ENCODE results near the gene GINS2.
A peak's percentile ranks its signal among the peaks of the same experiment; 100 is the strongest.

GINS2 gene

DNA sequence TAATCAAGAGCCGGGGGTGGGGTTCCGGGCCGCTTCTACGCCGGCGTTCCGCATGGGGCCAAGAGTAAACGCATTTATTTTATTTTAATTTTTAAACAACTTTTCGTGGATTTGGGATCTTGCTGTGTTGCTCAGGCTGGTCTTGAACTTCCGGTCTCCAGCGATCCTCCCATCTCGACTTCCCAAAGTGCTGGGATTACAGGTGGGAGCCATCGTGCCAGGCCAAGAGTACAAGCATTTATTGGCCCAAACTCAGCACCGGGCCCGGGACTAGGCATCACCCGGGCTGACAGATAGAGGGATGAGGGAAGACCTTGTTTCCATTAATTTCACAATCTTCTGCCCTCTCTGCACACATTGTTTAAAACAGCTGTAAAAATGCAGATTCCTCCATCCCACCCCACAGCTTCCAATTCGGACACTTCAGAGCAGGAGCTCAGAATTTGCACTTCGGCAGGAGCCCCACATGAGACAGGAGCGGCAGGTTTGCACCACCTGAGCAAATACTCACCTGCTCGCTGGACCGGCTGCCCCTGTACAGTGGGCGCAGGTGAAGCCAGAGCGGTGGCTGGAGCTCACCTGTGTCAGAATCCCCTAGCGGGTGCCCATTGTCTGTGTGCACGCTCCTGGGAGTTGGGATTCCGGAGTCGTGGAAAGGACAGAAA lies 663 bp upstream of the GINS2 start:
- no peak for DNase-seq

DNA sequence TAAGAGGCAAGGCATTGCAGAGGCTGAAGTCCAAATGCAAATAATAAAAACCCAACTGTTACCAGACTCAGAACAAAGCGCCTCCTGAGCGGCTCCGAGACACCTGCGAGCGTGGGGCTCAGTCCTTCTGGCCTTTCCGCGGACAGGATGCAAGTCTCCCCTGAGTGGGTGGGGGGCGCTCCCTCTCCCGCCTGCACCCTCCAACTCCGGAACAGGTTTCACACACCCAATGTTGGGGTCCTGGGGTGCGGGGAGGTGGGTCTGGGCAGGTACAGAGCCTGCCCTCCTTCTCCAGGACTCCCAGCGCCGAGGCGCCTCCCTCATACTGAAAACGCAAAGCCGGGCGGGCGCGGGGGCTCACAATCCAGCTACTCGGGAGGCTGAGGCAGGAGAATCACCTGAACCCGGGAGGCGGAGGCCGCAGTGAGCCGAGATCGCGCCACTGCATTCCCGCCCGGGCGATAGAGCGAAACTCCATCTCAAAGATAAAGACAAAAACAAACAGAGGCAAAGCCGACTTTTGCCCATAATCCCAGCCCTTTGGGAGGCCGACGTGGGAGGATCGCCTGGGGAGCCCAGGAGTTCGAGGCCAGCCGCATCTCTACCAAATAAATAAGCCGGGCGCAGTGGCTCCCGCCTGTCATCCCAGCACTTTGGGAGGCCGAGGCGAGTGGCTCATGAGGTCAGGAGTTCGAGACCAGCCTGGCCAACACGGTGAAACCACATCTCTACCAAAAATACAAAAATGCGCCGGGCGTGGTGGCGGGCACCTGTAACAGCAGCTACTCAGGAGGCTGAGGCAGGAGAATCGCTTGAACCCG lies 893 bp downstream of the GINS2 start:
- no peak for DNase-seq

DNA sequence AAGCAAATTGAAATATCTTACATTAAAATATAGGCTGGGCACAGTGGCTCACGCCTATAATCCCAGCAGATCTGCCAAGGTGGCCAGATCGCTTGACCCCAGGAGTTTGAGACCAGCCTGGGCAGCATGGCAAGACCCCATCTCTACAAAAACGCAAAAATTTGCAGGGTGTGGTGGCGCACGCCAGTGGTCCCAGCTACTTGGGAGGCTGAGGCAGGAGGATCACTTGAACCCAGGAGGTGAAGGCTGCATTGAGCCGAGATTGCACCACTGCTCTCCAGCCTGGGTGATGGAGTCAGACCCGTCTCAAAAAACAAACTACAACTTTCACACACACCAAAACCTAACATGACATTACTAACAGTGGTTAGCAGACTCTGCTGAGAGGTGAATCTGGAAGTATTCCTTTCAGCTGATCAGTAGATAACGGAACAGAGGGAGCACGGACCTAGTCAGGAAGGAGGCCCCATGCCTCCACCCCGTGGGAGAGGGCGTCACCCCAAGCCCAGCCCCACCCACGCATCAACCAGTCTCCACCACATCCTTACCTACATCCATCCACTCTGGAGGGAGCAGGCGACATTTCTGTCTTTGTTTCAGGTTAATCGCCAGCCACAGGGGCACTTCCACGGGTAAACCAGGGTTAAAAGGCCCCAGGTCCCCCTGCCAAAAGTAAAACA lies 1.7 kb downstream of the GINS2 start:
- DNase-seq = no peak

DNA sequence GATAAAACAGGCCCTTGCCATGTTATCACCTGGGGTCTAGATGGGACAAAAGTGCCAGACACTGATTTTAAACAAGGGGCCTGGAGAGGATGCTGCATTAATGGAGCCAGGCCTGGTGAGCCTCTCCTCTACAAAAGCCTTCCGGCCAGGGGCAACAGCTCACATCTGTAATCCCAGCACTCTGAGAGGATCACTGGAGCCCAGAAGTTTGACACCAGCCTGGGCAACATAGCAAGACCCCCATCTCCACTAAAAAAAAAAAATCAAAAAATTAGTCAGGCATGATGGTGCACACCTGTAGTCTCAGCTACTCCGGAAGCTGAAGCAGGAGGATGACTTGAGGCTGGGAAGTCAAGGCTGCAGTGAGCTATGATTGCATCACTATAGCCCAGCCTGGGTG lies 3.5 kb downstream of the GINS2 start:
- no peak for DNase-seq

DNA sequence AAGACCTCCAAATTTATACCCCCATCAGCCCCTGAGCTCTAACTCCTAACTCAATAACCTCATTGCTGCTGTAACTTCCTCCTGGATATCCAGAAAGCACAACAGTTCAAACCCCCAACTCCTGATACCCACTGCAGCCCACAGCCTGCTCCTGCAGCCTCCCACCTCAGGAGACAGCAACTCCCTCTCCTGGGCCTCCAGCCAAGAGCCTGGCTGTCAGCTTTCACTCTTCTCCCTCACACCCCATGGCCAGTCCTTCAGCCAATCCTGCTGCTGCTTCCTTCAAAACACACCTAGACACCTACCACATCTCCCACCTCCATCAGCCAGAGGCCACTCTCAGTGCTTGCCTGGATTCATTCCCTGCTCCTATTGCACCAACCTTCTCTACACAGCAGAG lies 5.4 kb downstream of the GINS2 start:
- no peak for DNase-seq

DNA sequence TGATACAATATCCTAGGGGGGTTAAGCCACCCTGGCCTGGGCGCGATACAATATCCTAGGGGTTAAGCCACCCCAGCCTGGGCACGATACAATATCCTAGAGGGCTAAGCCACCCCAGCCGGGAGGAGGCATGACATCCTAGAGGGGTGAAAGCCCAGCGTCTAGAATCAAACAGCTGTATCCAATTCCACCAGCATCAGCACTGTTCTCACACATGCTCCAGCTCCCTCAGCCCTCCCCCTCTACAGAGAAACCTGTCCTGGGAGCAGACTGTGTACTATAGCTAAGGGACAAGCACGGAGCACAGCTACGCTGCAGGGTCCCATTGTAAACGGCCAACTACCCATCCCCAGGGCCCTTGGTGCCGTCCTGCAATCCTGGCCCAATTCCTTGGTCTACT lies 6.2 kb downstream of the GINS2 start:
- DNase-seq = no peak

DNA sequence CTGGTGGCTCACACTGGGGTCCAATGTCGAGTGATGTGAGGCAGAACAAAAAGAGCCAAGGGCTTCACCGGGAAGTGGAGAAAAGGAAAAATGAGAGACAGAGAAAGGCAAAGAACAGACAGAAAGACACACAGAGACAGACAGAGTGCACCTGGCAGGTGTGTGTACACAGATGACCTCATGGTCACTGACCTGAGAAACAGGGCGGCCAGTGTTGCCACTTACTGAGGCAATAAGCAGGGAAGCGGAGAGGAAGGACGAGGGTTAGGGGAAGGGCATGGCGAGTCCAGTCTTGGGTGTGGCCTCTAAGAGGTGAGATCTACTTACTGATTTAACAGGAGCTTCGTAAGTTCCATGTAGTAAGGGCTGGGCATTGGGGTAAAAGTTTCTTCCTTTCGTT lies 7.5 kb downstream of the GINS2 start:
- no peak for DNase-seq

DNA sequence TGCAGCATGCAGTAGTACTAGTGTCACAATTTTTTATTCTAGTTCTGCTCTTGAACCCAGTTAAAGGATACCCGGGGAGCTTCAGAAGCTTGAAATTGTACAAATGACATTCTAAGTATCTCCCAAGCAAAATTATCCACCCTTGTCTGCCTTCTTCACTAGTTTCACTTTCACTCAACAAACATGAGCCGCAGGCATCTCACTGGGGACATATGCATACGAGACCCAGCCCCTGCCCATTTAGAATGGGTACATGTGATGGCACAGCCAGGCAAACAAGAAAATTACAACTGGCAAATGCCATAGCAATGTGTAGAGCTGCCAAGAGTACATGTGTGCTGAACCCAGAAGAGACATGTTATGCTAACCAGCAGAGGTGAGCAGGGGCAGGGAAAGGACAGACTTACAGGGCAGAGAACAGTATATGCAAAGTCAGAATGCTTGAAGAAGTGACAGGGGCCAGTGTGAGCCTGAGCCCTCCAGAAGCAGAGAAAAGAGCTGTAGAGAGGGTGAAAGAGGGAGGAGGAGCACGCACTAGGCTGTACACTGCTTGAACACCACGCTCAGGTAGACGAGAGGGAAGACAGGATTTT lies 8.3 kb downstream of the GINS2 start:
- DNase-seq = no peak

DNA sequence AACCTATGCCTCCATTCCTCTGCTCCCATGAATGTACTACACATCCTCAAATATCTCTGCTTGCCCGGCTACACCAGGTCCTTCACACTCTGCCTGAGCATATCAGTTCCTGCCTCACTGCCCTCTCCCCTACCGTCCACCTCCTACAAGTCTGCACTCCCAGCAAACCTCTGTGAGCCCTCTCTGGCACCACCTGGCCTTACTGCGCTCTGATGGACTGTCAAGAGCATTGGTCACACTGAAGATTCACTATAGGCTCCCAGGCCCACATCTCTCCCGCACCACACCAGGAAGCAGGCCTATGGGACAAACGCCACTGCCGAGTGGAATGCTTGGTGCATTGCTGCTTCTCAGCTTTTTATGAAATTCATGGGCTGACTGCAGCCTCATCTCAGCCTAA lies 8.9 kb downstream of the GINS2 start:
- DNase-seq = no peak

DNA sequence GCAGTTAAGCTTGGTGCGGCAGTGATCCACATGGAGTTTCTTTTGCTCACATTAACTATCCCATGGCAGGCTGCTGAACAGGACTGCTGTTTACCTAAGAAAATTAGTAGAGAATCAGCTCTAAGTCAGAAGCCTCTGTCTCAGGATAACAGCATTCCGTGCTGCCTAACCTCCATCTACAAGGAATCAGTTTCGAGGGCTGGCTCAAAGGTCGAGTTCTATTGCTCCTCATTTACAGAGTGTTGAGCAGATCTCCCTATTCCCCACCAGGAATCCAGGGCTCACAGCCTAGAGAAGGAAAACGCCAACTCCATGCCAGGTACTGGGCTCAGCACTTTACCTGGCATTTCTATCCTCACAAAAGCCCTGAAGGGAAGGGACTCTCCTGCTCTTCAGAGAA lies 9.9 kb downstream of the GINS2 start:
- no peak for DNase-seq

DNA sequence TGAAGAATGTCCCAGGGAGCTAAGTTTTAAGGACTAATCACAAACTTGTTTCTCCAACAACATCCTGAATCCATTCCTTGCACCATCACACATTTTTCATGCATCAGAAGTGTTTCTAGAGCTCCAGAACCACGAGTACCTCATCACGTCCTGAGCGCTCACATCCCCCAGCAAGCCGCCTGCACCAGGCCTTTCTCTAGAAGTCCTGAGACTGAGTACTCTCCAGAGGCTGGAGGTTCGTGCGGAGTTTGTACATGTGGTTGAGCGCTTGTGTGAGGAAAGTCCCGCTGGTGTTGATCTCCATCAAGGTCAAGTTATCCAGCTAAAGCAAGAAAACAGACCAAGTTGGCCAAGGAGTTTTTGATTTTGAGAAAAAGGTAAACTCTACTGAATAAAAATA lies 10.7 kb downstream of the GINS2 start:
- no peak for DNase-seq

DNA sequence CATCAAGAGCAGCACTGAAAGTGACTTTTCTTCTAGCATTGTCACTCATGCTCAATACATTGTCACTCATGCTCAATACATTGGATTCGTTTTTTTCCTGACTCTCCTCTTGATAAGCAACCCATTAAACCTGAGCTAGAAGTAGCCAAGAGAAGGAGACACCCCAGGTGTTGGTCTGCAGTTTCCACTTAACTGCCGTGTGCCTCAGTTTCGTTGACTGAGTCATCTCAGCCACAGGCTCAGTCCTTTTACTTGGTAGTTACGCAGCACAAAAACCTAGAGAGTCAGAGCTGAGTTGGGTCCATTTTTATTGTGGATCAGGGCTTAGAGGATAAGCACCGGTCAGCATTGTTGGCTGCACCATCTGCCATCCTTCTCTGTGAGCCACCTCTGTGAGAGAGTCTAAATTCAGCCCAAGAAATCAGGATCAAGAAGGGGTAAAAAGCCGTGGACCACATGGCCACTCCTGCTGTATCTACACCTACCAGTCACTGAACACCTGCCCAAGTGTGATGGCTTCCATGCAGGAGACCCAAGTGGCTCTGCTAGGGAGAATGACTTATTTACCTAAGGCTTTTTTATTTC lies 11.3 kb downstream of the GINS2 start:
- DNase-seq = peak; percentile 16 to 69

DNA sequence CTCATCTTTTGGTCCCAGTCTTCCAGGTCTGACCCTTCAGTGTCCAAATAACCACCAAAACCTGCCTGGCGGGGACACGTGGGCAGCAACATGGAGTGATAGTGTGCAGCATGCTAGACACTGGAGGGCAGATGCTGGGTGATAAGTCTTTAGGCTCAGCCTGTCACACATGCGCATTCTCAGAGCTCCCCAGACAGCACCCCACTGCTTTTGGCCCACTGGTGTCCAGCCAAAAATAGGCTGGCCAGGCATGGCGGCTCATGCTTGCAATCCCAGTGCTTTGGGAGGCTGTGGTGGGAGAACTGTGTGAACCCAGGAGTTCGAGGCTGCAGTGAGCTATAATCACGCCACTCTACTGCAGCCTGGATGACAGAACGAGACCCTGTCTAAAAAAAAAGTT lies 12.3 kb downstream of the GINS2 start:
- no peak for DNase-seq

DNA sequence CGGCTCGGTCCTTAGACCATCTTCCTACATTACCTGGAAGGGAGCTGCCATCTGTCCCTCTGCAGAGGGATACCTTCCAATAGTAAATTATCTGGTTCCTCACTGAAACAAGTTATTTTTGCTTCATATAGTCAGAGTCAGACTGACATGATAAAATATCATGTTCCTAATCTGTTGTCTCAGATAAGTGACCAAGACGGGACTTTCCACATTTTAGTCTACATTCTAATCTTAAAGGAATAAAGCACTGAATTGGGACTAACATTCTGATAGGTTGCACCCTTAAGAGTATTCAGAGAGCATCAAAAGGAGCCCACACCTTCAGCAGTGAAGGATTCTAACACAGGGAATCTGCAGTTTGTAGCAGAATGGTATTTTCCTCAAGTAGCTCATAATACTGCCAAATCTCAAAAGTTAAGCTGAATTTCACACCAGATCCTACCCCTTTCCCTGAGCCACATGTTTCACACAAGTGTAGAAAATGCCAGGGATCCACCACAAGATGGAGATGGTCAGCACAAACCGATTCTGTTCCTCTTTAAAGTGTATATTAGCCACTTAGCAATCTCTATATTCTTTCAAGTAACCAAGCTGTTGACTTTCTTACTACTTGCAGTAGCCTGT lies 13.4 kb downstream of the GINS2 start:
- DNase-seq = peak in 1 of 2 experiments; percentile 72

DNA sequence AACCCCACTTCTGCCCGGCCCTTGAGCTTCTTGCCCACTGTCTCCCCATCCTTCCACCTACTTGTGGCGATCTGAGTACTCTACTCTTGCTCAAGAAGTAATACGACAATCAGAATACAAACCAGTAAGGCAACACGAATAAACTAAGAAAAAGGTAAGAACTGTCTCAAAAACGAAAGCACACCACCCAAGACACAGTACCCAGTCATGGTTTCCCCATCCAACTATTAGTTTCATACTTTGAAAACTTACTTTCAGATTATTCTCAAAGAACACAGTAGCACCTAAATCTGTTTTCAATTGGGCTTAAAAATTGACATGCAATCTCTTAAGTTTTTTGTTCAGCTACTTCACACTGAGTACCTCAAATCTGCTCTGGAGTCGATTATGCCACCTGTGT lies 13.9 kb downstream of the GINS2 start:
- DNase-seq = no peak

DNA sequence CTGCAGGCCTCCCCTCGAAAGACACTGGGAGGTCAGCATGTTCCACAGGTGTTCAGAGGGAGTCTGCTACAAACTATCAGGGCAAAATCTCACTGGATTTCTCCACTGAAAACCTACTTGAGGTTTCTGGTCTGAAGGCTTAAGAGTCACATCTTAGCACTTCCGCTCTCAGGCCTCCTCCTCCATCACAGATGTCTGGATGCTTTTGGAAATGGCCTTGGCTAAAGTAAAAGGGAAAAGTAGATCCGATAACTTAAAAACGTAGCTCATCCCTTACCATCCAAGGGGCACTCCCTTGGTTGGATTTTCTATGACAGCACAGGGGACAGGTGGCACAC lies 14.4 kb downstream of the GINS2 start:
- DNase-seq = no peak

DNA sequence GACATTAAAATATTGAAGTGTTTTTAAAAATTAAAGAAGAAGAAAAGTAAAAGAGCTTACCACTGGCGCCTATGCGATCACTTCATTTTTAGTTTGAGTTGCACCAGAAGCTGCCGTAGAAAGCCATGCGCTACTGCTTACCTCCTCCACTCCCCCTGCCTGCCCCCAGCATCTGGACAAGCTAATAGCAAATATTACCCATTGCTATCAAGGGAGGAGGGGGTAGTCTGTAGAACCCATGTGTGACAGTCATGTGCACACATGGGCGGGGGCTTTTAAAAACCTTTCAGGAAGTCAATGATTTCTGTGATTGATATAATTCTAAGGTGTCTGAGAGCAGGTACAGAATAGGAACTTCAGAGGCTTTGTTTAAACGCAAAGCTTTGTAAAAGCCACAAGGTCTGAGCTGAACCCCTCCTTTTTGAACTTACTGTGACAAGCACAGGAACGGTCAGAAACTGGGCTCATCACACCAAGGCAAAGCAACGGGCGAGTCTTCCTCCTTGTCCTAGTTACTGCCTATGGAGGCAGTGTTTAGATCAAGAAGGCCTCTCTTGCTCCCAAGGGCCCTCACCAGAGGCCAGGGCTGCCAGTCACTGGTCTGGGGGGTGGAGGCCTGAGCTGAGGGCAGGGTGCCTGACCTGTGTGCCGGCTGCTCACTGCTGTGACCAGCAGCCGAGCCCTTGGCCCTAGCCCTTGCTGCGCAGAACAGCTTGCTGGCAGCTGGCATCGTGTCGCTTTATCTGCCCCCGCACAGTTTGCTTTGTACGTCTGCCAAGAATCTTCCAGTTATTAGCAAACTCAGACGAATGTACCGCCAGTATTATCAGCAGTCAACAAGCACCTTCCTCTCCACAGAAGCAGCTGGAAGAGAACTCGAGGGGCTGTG lies 15.0 kb downstream of the GINS2 start:
- peak; percentile 81 to 91 for DNase-seq

DNA sequence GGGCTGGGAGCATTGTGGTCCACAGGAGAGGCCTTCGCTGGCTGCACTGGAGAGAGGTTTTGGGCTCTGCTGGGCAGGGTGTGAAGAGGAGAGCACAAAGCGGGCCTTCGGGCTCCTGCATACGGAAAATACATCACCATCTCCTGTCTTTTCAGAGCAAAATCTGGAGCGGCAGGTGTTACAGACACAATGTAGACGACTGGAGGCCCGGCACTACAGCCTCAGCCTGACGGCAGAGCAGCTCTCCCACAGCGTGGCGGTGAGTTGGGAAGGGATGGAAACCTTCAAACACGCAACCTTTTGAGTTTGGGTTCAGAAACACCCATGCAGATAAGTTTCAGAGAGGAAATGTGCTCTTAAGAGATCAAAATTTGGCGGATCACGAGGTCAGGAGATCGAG lies 17.9 kb downstream of the GINS2 start:
- no peak for DNase-seq

DNA sequence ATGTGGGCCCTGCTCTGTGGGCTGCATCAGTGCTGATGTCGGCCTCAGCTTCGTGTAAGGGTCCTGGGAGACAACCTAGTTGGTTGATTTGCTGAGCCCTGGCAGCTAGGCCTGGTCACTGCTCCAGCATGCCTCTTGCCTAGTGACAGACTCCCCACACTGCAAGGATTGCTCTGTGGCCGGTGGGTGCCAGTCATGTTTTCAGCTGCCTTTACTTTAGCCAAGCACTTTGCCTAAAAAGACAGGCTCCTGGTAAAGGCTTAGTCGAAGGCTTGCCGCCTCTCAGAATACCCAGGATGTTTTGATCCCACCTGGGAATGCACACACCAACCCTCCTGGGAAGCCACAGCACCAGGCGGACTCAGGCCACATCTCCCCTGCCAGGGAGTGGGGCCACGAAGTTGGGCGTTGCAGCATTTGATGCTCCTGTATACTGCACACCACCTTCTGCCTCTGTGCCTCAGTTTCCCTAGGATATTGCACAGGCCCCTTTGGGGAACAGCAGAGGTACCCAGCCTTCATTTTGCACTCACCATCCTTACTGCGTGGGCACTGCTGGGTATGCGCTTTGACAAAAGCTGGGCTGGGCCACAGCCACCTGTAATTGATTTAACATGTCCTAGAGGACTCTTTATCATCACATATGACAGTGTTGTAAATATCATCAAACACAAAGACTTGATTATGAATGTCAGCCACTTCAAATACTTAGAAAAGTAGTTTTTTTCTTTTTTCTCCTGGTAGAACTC lies 19.9 kb downstream of the GINS2 start:
- no peak for DNase-seq

DNA sequence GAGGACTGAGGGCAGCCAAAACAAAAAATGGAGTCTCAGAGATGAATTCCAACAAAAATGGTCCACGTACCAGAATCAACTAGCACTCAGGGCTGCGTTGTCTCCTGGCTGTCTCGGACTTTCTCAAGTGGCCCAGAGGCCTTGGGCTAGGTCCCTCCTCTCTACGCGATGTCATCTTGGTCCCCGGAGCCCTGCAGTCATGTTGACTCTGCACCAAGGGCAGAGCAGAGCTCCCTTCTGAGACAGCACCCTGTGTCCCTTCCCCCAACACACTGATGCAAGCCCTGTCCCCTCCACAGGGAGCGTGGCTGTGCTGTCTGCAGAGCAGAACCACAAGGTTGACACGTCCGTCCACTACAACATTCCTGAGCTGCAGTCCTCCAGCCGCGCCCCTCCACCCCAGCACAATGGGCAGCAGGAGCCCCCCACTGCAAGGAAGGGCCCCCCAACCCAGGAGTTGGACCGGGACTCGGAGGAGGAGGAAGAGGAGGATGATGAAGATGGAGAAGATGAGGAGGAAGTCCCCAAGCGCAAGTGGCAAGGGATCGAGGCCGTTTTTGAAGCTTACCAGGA lies 20.8 kb downstream of the GINS2 start:
- DNase-seq = no peak

DNA sequence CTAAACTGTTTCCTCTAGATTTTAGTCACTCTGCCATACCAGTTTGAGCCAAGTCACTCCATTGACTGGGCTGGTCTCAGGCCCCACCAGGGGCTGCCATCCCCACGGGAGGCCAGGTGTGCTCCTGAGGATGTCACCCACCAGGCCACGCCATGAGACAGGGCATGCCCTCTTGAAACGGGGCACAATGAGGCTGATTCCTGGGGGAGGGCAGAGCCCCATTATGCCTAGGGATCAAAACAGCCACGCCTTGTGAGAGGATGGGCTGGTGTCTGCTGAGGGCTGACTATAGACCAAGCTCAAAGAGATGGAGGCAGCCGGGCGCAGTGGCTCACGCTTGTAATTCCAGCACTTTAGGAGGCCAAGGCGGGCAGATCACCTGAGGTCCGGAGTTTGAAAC lies 21.5 kb downstream of the GINS2 start:
- no peak for DNase-seq

All from NCI-H524 (cell line).